Liver (tissue), 3 donors: ENCODE measurements around the gene CDK17.

ENCODE experiments used
- JUND ChIP-seq, 2 donors: IDR thresholded peaks; 2 replicates each; pipeline ENCODE4 v1.6.1; 2016; ENCODE audit warnings: antibody characterized with exemption in 2 of 2
- TAF1 ChIP-seq: conservative IDR thresholded peaks from 2 replicates; pipeline ENCODE4 v1.6.1; 2016; ENCODE audit warnings: antibody characterized with exemption, mild to moderate bottlenecking
- YY1 ChIP-seq: IDR thresholded peaks from 2 replicates; pipeline ENCODE4 v1.6.1; 2016; ENCODE audit warnings: antibody characterized with exemption, mild to moderate bottlenecking
- TF ChIP-seq, protein P1 (sequence below): fragments of 150-350 bp; IDR thresholded peaks from 2 replicates; pipeline ENCODE4 v1.5.1; 2017; ENCODE audit warnings: improper control_type of control experiment, low read depth, low read length; ENCODE audit not compliant: missing input control
- TF ChIP-seq, protein P2 (sequence below): IDR thresholded peaks from 2 replicates; pipeline ENCODE4 v1.6.1; 2016; ENCODE audit warnings: antibody characterized with exemption, mild to moderate bottlenecking
- TF ChIP-seq, protein P3 (sequence below): IDR thresholded peaks from 2 replicates; pipeline ENCODE4 v1.6.1; 2016; ENCODE audit warnings: antibody characterized with exemption
- donor health status: healthy.
- donor health status: healthy.

DNA sequence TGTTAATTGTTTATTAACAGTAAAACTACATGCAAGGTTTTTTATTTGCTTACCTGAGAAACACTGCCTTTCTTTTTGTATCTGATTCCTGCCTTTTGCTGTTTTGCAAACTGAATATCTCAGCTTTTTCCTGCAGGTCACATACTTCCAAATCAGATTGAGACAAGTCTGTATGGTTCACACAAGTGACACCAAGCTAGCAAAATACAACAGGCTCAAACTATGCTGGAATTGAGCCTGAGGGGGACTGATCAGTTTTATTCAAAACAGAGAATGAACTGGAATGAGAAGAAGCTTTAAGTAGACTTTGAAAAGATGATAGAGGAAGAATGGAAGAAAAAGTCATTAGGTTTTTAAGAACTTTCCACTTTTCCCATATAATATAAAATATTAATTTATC, 12.2 kb upstream of the CDK17 start:
- TF ChIP-seq YY1 (no peak), TAF1 (no peak), JUND (IDR thresholded peaks at IDR 0.05) (no peak)
- TF ChIP-seq, protein P1, sequence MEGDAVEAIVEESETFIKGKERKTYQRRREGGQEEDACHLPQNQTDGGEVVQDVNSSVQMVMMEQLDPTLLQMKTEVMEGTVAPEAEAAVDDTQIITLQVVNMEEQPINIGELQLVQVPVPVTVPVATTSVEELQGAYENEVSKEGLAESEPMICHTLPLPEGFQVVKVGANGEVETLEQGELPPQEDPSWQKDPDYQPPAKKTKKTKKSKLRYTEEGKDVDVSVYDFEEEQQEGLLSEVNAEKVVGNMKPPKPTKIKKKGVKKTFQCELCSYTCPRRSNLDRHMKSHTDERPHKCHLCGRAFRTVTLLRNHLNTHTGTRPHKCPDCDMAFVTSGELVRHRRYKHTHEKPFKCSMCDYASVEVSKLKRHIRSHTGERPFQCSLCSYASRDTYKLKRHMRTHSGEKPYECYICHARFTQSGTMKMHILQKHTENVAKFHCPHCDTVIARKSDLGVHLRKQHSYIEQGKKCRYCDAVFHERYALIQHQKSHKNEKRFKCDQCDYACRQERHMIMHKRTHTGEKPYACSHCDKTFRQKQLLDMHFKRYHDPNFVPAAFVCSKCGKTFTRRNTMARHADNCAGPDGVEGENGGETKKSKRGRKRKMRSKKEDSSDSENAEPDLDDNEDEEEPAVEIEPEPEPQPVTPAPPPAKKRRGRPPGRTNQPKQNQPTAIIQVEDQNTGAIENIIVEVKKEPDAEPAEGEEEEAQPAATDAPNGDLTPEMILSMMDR, result no peak
- TF ChIP-seq, protein P2, sequence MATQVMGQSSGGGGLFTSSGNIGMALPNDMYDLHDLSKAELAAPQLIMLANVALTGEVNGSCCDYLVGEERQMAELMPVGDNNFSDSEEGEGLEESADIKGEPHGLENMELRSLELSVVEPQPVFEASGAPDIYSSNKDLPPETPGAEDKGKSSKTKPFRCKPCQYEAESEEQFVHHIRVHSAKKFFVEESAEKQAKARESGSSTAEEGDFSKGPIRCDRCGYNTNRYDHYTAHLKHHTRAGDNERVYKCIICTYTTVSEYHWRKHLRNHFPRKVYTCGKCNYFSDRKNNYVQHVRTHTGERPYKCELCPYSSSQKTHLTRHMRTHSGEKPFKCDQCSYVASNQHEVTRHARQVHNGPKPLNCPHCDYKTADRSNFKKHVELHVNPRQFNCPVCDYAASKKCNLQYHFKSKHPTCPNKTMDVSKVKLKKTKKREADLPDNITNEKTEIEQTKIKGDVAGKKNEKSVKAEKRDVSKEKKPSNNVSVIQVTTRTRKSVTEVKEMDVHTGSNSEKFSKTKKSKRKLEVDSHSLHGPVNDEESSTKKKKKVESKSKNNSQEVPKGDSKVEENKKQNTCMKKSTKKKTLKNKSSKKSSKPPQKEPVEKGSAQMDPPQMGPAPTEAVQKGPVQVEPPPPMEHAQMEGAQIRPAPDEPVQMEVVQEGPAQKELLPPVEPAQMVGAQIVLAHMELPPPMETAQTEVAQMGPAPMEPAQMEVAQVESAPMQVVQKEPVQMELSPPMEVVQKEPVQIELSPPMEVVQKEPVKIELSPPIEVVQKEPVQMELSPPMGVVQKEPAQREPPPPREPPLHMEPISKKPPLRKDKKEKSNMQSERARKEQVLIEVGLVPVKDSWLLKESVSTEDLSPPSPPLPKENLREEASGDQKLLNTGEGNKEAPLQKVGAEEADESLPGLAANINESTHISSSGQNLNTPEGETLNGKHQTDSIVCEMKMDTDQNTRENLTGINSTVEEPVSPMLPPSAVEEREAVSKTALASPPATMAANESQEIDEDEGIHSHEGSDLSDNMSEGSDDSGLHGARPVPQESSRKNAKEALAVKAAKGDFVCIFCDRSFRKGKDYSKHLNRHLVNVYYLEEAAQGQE, result no peak
- TF ChIP-seq, protein P3, sequence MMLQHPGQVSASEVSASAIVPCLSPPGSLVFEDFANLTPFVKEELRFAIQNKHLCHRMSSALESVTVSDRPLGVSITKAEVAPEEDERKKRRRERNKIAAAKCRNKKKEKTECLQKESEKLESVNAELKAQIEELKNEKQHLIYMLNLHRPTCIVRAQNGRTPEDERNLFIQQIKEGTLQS, result no peak
